GM19463 (cell line): ENCODE measurements around the gene GYS2.
A peak's percentile ranks its signal among the peaks of the same experiment; 100 is the strongest.
"Not testable (repeated sequence)": the region's sequence is repeated elsewhere in the genome, so short reads cannot be mapped to it uniquely, and the experiment has no call there.

Experiments used
- ATAC-seq: cut with Tn5 transposase; IDR thresholded peaks from one replicate; pipeline ENCODE4 v1.9.1; 2021; ENCODE audit warnings: mild to moderate bottlenecking, moderate library complexity; ENCODE audit not compliant: unreplicated experiment

The GYS2 gene

GRCh38 chr12:21602774-21603173 is 1.9 kb downstream of the GYS2 start:
- ATAC-seq: no peak

GRCh38 chr12:21600196-21600595 is 4.5 kb downstream of the GYS2 start:
- ATAC-seq: no peak

- no peak for ATAC-seq
These were observed 5.3 kb downstream of the GYS2 start for GRCh38 chr12:21599143-21599999.

GRCh38 chr12:21598651-21599050 is 6.0 kb downstream of the GYS2 start:
- no peak for ATAC-seq

DNA sequence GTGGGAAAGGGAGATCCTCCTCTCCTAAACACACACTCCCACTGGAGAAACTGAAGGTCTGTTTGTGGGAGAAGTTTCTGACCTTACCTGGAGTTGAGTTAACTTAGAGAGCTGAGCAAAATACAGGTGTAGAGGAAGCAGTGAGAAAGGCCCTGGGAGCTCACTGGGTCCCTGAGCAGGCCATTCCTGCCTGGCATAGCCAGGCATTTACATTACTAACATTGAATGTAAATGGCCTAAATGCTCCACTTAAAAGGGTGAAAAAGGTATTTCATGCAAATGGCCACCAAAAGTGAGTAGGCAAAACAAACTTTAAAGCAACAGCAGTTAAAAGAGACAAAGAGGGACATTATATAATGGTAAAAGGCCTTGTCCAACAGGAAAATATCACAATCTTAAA is 9.3 kb downstream of the GYS2 start:
- not testable (repeated sequence) for ATAC-seq

DNA sequence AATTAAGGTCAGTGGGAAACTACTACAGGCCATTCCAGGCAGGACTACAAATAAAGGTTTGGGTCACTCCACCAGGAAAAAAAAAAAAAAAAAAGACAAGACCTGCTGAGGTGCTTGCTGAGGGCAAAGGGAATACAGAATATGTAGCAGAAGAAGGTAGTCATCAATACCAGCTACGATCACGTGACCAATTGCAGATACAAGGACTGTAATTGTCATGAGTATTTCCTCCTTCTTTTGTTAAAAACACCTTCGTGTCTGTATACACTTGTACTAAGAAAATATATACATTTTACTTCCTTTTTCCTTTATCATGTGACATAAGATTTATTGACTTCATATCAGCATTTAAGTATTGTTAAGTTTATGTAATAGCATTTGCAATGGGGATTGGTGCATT is 19.2 kb downstream of the GYS2 start:
- ATAC-seq: no peak

GRCh38 chr12:21584403-21585182 is 20.1 kb downstream of the GYS2 start:
- ATAC-seq: not testable (repeated sequence)

GRCh38 chr12:21583587-21583986 is 21.1 kb downstream of the GYS2 start:
- ATAC-seq: no peak

DNA sequence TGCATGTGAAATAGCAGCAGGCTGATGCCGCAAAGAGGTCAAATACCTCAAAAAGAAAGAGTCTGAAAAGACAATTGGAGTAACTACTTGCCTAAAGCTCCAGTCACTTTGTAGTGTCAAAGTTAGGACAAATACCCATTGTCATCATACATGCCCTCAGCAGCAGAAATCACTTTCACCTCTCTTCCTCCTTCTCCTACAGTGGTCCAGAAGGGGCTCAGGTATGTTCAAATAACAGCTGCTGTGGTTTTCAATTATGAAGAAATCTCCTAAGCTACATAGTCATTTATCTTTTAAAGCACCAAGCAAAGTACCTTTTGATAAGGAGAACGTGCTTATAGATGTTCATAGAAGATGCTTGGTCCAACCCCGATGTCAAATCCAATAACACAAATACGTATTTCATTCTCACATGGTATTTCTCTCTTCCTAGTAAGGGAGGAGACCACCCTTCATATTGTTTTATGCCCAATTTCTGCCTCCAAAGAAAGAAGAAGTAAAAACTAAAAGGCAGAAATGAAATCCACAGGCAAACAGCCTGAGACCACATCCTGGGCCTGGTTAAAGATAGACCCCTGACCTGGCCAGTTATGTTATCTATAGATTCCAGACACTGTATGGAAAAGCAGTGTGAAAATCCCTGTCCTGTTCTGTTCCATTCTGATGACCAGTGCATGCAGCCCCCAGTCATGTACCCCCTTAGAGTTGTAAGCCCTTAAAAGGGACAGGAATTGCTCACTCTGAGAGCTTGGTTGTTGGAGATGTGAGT is 23.7 kb downstream of the GYS2 start:
- peak; percentile 48 for ATAC-seq

DNA sequence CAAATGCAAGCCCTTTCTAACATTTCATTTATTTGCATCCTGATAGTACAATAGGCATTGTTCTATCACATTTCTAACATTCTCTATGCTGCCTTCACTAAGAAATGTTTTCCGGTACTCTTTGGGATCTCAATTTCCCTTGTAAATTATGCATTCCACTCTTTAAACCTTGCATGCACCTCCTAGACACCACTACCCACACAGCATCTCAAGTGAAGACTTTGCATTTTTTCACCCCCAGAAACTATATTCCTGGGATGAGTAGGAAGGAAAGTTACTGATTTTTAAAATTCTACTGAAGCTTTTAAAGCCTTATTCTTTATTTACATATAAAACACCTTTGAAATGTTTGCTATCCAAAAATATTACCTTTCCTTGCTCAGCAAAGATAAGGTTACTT is 27.1 kb downstream of the GYS2 start:
- ATAC-seq: no peak

DNA sequence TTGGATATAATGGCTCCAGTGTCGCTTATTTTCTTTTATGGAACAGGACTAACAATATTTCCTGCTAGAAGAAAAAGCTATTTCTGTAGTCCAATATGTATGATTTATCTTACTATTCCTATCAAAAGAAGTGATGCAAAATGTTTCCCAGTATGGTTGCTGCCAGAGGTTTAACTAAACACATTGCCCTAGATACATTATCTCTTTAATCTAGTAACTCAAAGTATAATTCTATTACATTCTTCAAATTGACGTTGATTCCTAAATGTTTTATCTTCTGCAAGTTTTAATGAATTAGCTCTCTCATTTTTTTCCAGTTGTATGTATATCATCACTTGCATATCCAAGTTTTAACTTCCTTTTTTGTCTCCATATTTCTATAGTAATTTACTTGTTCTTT is 28.2 kb downstream of the GYS2 start:
- ATAC-seq: no peak

DNA sequence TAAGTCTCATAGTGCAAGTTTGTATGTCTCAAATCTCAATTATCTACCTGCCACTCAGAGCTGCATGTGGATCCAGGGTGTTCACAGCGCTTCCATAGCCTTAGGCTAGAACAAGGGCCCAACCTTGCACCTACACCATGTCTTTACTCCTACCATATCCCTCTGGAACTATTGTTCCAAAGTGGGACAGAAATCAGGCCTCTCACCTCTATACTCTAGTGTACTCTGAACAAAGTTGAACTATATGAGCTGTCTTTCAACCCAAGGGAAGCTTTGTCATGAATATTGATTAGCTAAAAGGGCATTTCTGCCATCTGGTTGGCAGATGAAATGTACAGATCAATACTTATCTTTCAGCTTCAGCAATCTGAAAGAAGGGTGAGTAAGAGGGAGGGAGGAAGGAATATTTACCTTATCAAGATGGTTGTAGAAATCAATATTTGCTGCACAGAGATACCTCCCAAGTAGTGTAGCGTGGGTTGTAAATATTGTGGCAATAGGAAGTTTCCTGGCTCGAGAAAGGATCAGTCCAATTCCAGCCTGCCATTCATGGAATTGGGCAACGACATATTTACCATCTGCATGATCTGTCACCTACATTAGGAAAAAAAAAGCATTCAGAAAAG is 30.8 kb downstream of the GYS2 start:
- ATAC-seq: no peak

DNA sequence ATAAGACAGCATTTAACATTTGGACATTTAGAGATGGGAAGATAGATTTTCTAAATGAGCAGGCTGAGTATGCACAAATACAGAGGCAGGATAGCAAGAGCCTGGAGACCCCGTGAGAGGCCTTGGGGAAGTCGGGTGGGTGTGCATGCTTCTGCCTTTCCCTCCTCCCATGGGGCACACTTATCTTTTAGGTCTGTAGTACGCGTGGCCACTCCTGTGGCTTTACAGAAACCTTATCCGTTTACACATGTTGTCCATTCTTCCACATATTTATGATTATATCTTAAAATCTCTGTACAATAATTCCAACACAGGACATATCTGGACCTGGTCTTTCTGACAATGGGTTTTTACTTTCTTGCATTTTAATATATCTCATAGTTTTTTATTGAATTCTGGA is 33.6 kb downstream of the GYS2 start:
- no peak for ATAC-seq

GRCh38 chr12:21568115-21568514 is 36.5 kb downstream of the GYS2 start:
- no peak for ATAC-seq

GRCh38 chr12:21566907-21567394 is 37.7 kb downstream of the GYS2 start:
- ATAC-seq: no peak

GRCh38 chr12:21566223-21566906 is 38.3 kb downstream of the GYS2 start:
- ATAC-seq: no peak

DNA sequence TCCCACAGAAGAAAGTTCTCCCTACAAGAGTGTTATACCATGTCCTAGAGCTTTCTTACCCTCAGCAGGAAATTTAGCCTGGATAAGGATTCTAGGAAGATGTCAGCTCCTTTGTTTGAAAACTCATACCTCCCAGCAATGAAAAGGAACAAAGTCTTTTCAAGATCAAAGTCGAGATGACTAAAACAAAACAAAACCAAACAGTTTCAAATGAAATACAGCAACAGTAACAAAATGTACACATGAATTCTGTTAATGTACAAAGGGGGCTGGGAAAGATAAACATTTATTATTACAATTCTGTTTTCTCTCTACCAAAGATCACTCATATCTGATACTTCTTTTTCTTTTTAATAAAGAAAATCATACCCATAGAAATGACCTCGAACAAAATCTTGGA is 41.8 kb downstream of the GYS2 start:
- no peak for ATAC-seq

GRCh38 chr12:21561158-21561557 is 43.5 kb downstream of the GYS2 start:
- ATAC-seq: no peak

DNA sequence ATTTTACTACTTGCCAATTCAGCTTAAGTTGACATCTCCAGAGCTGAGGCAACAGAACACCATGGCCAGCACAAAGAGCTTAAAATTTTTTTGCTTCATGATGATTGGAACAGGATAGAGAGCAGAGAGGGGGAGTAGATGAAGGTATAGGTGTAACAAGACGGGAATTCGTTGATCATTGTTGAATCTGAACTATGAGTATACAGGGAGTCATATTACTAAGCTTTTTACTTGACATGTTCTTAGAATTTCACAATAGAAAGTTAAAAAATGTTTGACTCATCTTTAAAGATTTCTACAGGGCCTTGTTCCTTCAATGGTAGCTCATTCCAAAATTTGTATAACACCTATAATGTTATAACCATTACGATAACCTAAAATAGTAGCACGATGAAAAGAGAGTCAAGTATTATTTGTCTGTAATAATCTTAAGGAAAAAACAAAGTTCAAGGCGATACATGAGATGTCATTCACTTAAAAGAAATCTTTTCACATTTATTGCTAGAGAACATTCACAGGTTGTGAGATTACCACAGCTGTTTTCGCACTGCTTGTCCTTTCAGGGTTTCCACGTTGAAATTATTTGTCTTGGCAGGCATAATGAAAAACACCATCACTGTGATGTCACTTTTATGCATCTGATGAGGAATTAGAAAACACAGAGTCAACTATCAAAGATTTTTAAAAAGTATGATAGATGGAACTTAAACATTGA is 44.6 kb downstream of the GYS2 start:
- no peak for ATAC-seq
